K562 (cell line): ENCODE data around the gene RBM19. TPM values are rescaled to one million over a fixed set of nuclear protein-coding genes. Genes with fewer than 3 reads are reported as not detected.

ENCODE experiments used
- EHMT2 ChIP-seq: fragments of 450-650 bp; IDR thresholded peaks from 2 replicates; pipeline ENCODE4 v1.6.1; 2018; ENCODE audit warnings: antibody characterized with exemption
- JUND ChIP-seq, 2 experiments: IDR thresholded peaks; 2 replicates in 1 of 2; 3 replicates in 1 of 2; pipeline ENCODE4 v1.6.1; 2011; ENCODE audit warnings: borderline replicate concordance in 2 of 2, low read depth in 2 of 2, low read length in 2 of 2, improper control_type of control experiment in 1 of 2, missing biosample characterization in 1 of 2, missing genetic modification characterization in 1 of 2, missing genetic modification reagents in 1 of 2
- MTA1 ChIP-seq: fragments of 450-650 bp; IDR thresholded peaks from 2 replicates; pipeline ENCODE4 v1.6.1; 2017; ENCODE audit warnings: borderline replicate concordance
- NR2C1 ChIP-seq, 2 experiments: fragments of 450-650 bp; IDR thresholded peaks; 2 replicates each; pipeline ENCODE4 v1.6.1; 2017; ENCODE audit warnings: mild to moderate bottlenecking in 2 of 2, antibody characterized with exemption in 1 of 2, inconsistent platforms in 1 of 2, missing compliant biosample characterization in 1 of 2, missing genetic modification characterization in 1 of 2
- PURB ChIP-seq: sonication (generic); formaldehyde crosslinking; IDR thresholded peaks from 2 replicates; pipeline ENCODE4 v1.9.0; 2021; ENCODE audit warnings: low read depth, mild to moderate bottlenecking, missing genetic modification reagents
- SMARCB1 ChIP-seq: IDR thresholded peaks from 2 replicates; pipeline ENCODE4 v1.6.1; 2011; ENCODE audit warnings: improper control_type of control experiment, low read depth; ENCODE audit not compliant: insufficient read length
- TBL1XR1 ChIP-seq, 2 experiments: IDR thresholded peaks; 2 replicates each; pipeline ENCODE4 v1.6.1; 2012; ENCODE audit warnings: improper control_type of control experiment in 2 of 2, low read length in 2 of 2, mild to moderate bottlenecking in 1 of 2
- ZNF224 ChIP-seq: sonication (generic); formaldehyde crosslinking; IDR thresholded peaks from 2 replicates; pipeline ENCODE4 v1.8.0; 2022; ENCODE audit warnings: mild to moderate bottlenecking, missing genetic modification reagents
- ZNF717 ChIP-seq: fragments of 250-450 bp; sonication (Bioruptor Pico); IDR thresholded peaks from 2 replicates; pipeline ENCODE4 v1.5.0; 2021
- polyA plus RNA-seq, 8 experiments: library from polyadenylated mRNA; depleted of rRNA in 4 of 8; stranded (reverse) in 5 of 8; unstranded in 3 of 8; fragments of >200 nt; fragmentation: Nextera tagmentation in 2 of 8; fragmentation: Illumina TruSeq in 1 of 8; extraction: Ambion mirVana in 2 of 8; extraction: Trizol in 1 of 8; gene quantifications; 2 replicates each; pipeline versions ENCODE4 v1.2.1 to v1.2.3, GENCODE V29; 2011 to 2014; ENCODE audit warnings: inconsistent platforms in 1 of 8, missing spikeins in 1 of 8
- total RNA-seq, 7 experiments: library from RNA; depleted of rRNA in 6 of 7; stranded (reverse); fragments of >200 nt in 6 of 7; fragmentation: Illumina TruSeq in 2 of 7; extraction: Trizol in 2 of 7; gene quantifications; 2 replicates each; pipeline versions ENCODE4 v1.2.1 to v1.2.3, GENCODE V29; 2011 to 2021; ENCODE audit warnings: low replicate concordance in 1 of 7
- TF ChIP-seq, protein P1 (sequence below), 2 experiments: fragments of 150-350 bp in 1 of 2; IDR thresholded peaks; 2 replicates each; pipeline ENCODE4 v1.6.1; 2012 to 2016; ENCODE audit warnings: low read depth in 2 of 2, low read length in 2 of 2, mild to moderate bottlenecking in 1 of 2, moderate library complexity in 1 of 2
- TF ChIP-seq, protein P2 (sequence below), 2 experiments: fragments of 450-650 bp; IDR thresholded peaks; 2 replicates each; pipeline ENCODE4 v1.6.1; 2016; ENCODE audit warnings: mild to moderate bottlenecking in 2 of 2, borderline replicate concordance in 1 of 2, low read depth in 1 of 2, moderate library complexity in 1 of 2
- TF ChIP-seq, protein P3 (sequence below): sonication (generic); formaldehyde crosslinking; IDR thresholded peaks from 2 replicates; pipeline ENCODE4 v1.8.1; 2022; ENCODE audit warnings: missing genetic modification reagents

Gene RBM19
- total and polyA plus RNA-seq, 9 of the 15 experiments (the other 6 are each of a cell fraction or from before 2014, with no cell fraction given): 16.0 to 58.4 (median 37.9) TPM

DNA sequence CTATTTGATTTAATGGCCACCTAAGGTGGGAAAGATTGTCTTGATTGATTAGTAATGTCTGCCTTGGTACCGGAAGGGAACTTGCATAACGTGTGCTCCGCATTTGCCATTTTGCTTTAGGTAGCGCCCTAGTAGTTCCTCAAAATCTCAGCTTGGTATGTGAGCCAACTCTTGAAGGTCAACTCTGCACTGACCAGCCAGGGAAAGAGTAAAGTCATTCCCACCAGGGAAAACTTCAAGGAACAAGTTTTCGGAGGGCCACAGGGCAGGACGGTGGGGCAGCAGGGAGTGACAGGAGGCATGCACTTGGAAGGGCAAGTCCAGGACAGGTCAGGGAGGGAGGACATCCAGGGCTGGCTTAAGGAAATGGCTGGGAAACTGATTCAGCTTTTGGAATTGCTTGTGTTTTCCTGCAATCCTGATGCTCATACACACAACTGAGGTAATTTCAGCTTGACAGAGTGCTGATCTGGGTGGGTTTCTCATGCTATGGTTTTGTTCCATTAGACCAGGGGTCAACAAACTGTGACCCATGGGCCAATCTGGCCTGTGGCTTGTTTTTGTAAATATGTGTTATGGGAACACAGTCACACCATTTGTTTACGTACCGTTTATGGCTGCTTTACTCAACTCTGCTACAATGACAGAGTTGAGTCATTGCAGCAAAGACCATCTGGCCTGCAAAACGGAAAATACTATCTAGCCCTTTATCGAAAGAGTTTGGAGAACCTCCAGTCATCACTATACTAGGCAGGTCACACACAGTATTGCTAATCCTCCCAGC lies 184.5 kb downstream of the RBM19 start (continued):
- TF ChIP-seq, protein P1, sequence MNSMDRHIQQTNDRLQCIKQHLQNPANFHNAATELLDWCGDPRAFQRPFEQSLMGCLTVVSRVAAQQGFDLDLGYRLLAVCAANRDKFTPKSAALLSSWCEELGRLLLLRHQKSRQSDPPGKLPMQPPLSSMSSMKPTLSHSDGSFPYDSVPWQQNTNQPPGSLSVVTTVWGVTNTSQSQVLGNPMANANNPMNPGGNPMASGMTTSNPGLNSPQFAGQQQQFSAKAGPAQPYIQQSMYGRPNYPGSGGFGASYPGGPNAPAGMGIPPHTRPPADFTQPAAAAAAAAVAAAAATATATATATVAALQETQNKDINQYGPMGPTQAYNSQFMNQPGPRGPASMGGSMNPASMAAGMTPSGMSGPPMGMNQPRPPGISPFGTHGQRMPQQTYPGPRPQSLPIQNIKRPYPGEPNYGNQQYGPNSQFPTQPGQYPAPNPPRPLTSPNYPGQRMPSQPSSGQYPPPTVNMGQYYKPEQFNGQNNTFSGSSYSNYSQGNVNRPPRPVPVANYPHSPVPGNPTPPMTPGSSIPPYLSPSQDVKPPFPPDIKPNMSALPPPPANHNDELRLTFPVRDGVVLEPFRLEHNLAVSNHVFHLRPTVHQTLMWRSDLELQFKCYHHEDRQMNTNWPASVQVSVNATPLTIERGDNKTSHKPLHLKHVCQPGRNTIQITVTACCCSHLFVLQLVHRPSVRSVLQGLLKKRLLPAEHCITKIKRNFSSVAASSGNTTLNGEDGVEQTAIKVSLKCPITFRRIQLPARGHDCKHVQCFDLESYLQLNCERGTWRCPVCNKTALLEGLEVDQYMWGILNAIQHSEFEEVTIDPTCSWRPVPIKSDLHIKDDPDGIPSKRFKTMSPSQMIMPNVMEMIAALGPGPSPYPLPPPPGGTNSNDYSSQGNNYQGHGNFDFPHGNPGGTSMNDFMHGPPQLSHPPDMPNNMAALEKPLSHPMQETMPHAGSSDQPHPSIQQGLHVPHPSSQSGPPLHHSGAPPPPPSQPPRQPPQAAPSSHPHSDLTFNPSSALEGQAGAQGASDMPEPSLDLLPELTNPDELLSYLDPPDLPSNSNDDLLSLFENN (IDR thresholded peaks at IDR 0.05; ENCODE audit: low read depth in 2 of 2, low read length in 2 of 2): no peak
- no peak for TF ChIP-seq ZNF224 (CRISPR knock-in tag)
- TF ChIP-seq, protein P2, sequence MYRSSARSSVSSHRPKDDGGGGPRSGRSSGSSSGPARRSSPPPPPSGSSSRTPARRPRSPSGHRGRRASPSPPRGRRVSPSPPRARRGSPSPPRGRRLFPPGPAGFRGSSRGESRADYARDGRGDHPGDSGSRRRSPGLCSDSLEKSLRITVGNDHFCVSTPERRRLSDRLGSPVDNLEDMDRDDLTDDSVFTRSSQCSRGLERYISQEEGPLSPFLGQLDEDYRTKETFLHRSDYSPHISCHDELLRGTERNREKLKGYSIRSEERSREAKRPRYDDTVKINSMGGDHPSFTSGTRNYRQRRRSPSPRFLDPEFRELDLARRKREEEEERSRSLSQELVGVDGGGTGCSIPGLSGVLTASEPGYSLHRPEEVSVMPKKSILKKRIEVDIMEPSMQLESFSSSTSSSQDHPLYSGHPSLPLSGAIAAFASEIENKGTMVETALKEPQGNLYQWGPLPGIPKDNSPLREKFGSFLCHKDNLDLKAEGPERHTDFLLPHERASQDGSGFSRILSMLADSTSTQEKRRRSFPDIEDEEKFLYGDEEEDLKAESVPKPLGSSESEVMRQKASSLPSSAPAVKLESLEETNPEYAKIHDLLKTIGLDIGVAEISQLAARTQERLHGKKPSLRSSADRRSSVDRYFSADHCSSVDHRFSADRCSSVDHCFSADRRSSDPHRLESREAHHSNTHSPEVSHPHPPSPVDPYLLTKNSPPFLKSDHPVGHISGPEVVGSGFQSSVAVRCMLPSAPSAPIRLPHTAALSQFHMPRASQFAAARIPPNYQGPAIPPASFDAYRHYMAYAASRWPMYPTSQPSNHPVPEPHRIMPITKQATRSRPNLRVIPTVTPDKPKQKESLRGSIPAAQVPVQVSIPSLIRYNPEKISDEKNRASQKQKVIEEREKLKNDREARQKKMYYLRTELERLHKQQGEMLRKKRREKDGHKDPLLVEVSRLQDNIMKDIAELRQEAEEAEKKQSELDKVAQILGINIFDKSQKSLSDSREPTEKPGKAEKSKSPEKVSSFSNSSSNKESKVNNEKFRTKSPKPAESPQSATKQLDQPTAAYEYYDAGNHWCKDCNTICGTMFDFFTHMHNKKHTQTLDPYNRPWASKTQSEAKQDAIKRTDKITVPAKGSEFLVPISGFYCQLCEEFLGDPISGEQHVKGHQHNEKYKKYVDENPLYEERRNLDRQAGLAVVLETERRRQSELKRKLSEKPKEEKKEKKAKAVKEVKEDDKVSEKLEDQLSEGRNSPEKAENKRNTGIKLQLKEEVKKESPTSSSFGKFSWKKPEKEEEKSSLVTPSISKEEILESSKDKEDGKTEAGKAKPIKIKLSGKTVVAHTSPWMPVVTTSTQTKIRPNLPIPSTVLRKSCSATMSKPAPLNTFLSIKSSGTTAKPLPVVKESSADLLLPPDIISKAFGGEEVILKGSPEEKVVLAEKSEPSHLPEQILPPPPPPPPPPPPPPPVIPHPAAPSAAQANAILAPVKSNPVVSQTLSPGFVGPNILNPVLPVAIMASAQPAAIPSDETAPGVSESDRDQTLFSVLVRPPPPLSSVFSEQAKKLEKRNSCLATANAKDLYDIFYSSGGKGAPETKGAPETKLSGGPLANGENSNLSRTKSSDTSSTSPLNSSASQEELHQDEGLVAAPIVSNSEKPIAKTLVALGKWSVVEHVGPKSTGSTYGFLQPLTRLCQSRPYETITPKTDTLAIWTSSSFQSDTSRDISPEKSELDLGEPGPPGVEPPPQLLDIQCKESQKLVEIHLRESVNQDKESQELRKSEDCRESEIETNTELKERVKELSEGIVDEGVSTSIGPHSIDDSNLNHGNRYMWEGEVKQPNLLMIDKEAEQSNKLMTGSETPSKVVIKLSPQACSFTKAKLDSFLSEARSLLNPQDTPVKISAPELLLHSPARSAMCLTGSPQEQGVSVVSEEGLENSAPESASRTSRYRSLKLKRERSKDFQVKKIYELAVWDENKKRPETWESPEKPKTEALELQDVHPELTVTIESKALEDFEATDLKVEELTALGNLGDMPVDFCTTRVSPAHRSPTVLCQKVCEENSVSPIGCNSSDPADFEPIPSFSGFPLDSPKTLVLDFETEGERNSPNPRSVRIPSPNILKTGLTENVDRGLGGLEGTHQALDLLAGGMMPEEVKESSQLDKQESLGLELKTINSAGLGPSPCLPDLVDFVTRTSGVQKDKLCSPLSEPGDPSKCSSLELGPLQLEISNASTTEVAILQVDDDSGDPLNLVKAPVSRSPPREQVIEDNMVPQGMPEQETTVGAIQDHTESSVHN (IDR thresholded peaks at IDR 0.05; ENCODE audit: borderline replicate concordance in 1 of 2, low read depth in 1 of 2): no peak
- no peak for TF ChIP-seq PURB (CRISPR knock-in tag)
- TF ChIP-seq SMARCB1: no peak
- TF ChIP-seq ZNF717 (CRISPR knock-in tag): no peak
- 0 out of 2 replicates have a peak, but pooled peaks have one; percentile 9 for TF ChIP-seq EHMT2
- TF ChIP-seq, protein P3, sequence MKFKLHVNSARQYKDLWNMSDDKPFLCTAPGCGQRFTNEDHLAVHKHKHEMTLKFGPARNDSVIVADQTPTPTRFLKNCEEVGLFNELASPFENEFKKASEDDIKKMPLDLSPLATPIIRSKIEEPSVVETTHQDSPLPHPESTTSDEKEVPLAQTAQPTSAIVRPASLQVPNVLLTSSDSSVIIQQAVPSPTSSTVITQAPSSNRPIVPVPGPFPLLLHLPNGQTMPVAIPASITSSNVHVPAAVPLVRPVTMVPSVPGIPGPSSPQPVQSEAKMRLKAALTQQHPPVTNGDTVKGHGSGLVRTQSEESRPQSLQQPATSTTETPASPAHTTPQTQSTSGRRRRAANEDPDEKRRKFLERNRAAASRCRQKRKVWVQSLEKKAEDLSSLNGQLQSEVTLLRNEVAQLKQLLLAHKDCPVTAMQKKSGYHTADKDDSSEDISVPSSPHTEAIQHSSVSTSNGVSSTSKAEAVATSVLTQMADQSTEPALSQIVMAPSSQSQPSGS: no peak
- peak; percentile 15; the same call in 1 of the 2 replicates for TF ChIP-seq JUND (IDR thresholded peaks at IDR 0.05; ENCODE audit: borderline replicate concordance, low read depth, low read length)
- TF ChIP-seq JUND (tag; IDR thresholded peaks at IDR 0.05; ENCODE audit: borderline replicate concordance, low read depth, low read length): no peak; the same call in 1 of the 3 replicates
- TF ChIP-seq MTA1: no peak
- no peak for TF ChIP-seq TBL1XR1 (IDR thresholded peaks at IDR 0.05; ENCODE audit: low read length in 2 of 2)
- TF ChIP-seq NR2C1 (IDR thresholded peaks at IDR 0.05): no peak
- TF ChIP-seq NR2C1 (tag; IDR thresholded peaks at IDR 0.05): 0 out of 2 replicates have a peak, but pooled peaks have one; percentile 39
